H9 (cell line): ENCODE measurements around the gene TTC7B. TPM values are rescaled to one million over a fixed set of nuclear protein-coding genes. Genes with fewer than 3 reads are reported as not detected.

ENCODE experiments used
- DNase-seq: peaks from one replicate; pipeline ENCODE4 v3.0.0-alpha.2; 2017
- H2AFZ ChIP-seq: one replicate; pipeline ENCODE4 v1.6.1; 2013; ENCODE audit warnings: mild to moderate bottlenecking, low read length, control low read depth, moderate library complexity
- H2AK5ac ChIP-seq: 2 replicates; pipeline ENCODE4 v1.6.1; 2013; ENCODE audit warnings: low read length, control low read depth, mixed read lengths; ENCODE audit not compliant: insufficient read length
- H2BK120ac ChIP-seq: one replicate; pipeline ENCODE4 v1.6.1; 2013; ENCODE audit warnings: low read depth, mild to moderate bottlenecking, low read length, control low read depth, inconsistent platforms; ENCODE audit not compliant: poor library complexity, severe bottlenecking
- H2BK12ac ChIP-seq: 2 replicates; pipeline ENCODE4 v1.6.1; 2013; ENCODE audit warnings: low read length, control low read depth, mixed read lengths, low read depth; ENCODE audit not compliant: insufficient read length
- H2BK15ac ChIP-seq: 2 replicates; pipeline ENCODE4 v1.6.1; 2013; ENCODE audit warnings: low read depth, low read length, control low read depth
- H2BK20ac ChIP-seq: one replicate; pipeline ENCODE4 v1.6.1; 2013; ENCODE audit warnings: low read depth, mild to moderate bottlenecking, low read length, control low read depth, inconsistent platforms; ENCODE audit not compliant: poor library complexity, severe bottlenecking
- H2BK5ac ChIP-seq: 2 replicates; pipeline ENCODE4 v1.6.1; 2013; ENCODE audit warnings: low read length, control low read depth, mixed read lengths; ENCODE audit not compliant: insufficient read length
- H3K14ac ChIP-seq: 2 replicates; pipeline ENCODE4 v1.6.1; 2013; ENCODE audit warnings: low read length, control low read depth; ENCODE audit not compliant: insufficient read depth
- H3K18ac ChIP-seq: 2 replicates; pipeline ENCODE4 v1.6.1; 2013; ENCODE audit warnings: low read depth, mild to moderate bottlenecking, mixed read lengths, low read length, control low read depth; ENCODE audit not compliant: insufficient read length
- H3K23ac ChIP-seq: 2 replicates; pipeline ENCODE4 v1.6.1; 2013; ENCODE audit warnings: low read length, control low read depth, mixed read lengths, low read depth; ENCODE audit not compliant: insufficient read length
- H3K23me2 ChIP-seq: 2 replicates; pipeline ENCODE4 v1.6.1; 2013; ENCODE audit warnings: low read depth, mild to moderate bottlenecking, mixed read lengths, low read length, control low read depth; ENCODE audit not compliant: insufficient read length, poor library complexity, severe bottlenecking
- H3K27ac ChIP-seq: 2 replicates; pipeline ENCODE4 v1.5.1; 2013; ENCODE audit warnings: low read length, control low read depth, mixed read lengths, low read depth; ENCODE audit not compliant: insufficient read length
- H3K27me3 ChIP-seq: 2 replicates; pipeline ENCODE4 v1.6.1; 2013; ENCODE audit warnings: low read length, control low read depth, inconsistent platforms; ENCODE audit not compliant: insufficient read depth
- H3K4ac ChIP-seq: 2 replicates; pipeline ENCODE4 v1.6.1; 2013; ENCODE audit warnings: low read depth, mild to moderate bottlenecking, control low read depth, inconsistent platforms, low read length, moderate library complexity
- H3K4me1 ChIP-seq: 2 replicates; pipeline ENCODE4 v1.6.1; 2013; ENCODE audit warnings: low read length, control low read depth, inconsistent platforms; ENCODE audit not compliant: insufficient read depth
- H3K4me2 ChIP-seq: 2 replicates; pipeline ENCODE4 v1.6.1; 2013; ENCODE audit warnings: low read length, control low read depth, mixed read lengths; ENCODE audit not compliant: insufficient read length, insufficient read depth
- H3K56ac ChIP-seq: 2 replicates; pipeline ENCODE4 v1.6.1; 2013; ENCODE audit warnings: low read depth, mild to moderate bottlenecking, mixed read lengths, low read length, control low read depth; ENCODE audit not compliant: insufficient read length
- H3K79me1 ChIP-seq: 2 replicates; pipeline ENCODE4 v1.6.1; 2013; ENCODE audit warnings: low read depth, mild to moderate bottlenecking, moderate library complexity, low read length, control low read depth, inconsistent platforms; ENCODE audit not compliant: insufficient read depth, poor library complexity, severe bottlenecking
- H3K79me2 ChIP-seq: 2 replicates; pipeline ENCODE4 v1.6.1; 2013; ENCODE audit warnings: low read length, control low read depth, inconsistent platforms; ENCODE audit not compliant: insufficient read depth
- H3K9ac ChIP-seq: 2 replicates; pipeline ENCODE4 v1.6.1; 2013; ENCODE audit warnings: low read length, control low read depth, mixed read lengths; ENCODE audit not compliant: insufficient read length; ENCODE audit errors: extremely low read depth
- H3K9me3 ChIP-seq: one replicate; pipeline ENCODE4 v1.6.1; 2013; ENCODE audit warnings: low read depth, low read length, inconsistent platforms; ENCODE audit not compliant: control insufficient read depth
- H3T11ph ChIP-seq: one replicate; pipeline ENCODE4 v1.6.1; 2013; ENCODE audit warnings: mild to moderate bottlenecking, low read length, control low read depth, inconsistent platforms
- H4K20me1 ChIP-seq: one replicate; pipeline ENCODE4 v1.6.1; 2013; ENCODE audit not compliant: control insufficient read depth, insufficient read length, insufficient read depth
- H4K5ac ChIP-seq: 2 replicates; pipeline ENCODE4 v1.6.1; 2013; ENCODE audit warnings: low read depth, mild to moderate bottlenecking, mixed read lengths, low read length, control low read depth; ENCODE audit not compliant: insufficient read length
- H4K8ac ChIP-seq: replicated peaks from 2 replicates; pipeline ENCODE4 v1.6.1; 2013; ENCODE audit warnings: low read length, control low read depth, mixed read lengths, low read depth; ENCODE audit not compliant: insufficient read length
- H4K91ac ChIP-seq: 2 replicates; pipeline ENCODE4 v1.6.1; 2013; ENCODE audit warnings: low read depth, mild to moderate bottlenecking, moderate library complexity, mixed read lengths, low read length, control low read depth; ENCODE audit not compliant: insufficient read length
- H3K27ac Mint-ChIP-seq, 3 experiments: 2 replicates in 2 of 3; 3 replicates in 1 of 3; pipeline ENCODE4 v1.8.0; 2020 to 2021; ENCODE audit warnings: mixed read lengths in 3 of 3, mild to moderate bottlenecking in 1 of 3, moderate library complexity in 1 of 3
- H3K27me3 Mint-ChIP-seq: 2 replicates; pipeline ENCODE4 v1.8.0; 2021; ENCODE audit warnings: low read depth, mild to moderate bottlenecking, moderate library complexity, mixed read lengths
- H3K36me3 Mint-ChIP-seq, 3 experiments: 2 replicates in 2 of 3; 3 replicates in 1 of 3; pipeline ENCODE4 v1.8.0; 2020 to 2021; ENCODE audit warnings: low read depth in 3 of 3, mixed read lengths in 3 of 3; ENCODE audit not compliant: insufficient read depth in 1 of 3
- H3K4me1 Mint-ChIP-seq, 2 experiments: 2 replicates each; pipeline ENCODE4 v1.8.0; 2020; ENCODE audit warnings: mixed read lengths in 2 of 2
- H3K4me3 Mint-ChIP-seq, 2 experiments: 2 replicates in 1 of 2; 3 replicates in 1 of 2; pipeline ENCODE4 v1.8.0; 2020 to 2021; ENCODE audit warnings: mild to moderate bottlenecking in 2 of 2, mixed read lengths in 2 of 2, moderate library complexity in 1 of 2
- H3K9me3 Mint-ChIP-seq, 2 experiments: 2 replicates in 1 of 2; 3 replicates in 1 of 2; pipeline ENCODE4 v1.8.0; 2020; ENCODE audit warnings: mild to moderate bottlenecking in 2 of 2, mixed read lengths in 2 of 2, moderate library complexity in 1 of 2
- WGBS: extraction: QIAGEN DNeasy Blood & Tissue Kit; methylation state at CpG from one replicate; pipeline ENCODE4 v1.1.7; 2013; ENCODE audit warnings: missing lambda C conversion rate, low lambda C conversion rate, mixed read lengths; ENCODE audit not compliant: insufficient read length; ENCODE audit errors: extremely low coverage; 5-methylcytosine and 5-hydroxymethylcytosine counted together
- total RNA-seq: library from RNA; stranded (reverse); gene quantifications from 2 replicates; pipeline ENCODE4 v1.2.1, GENCODE V29; 2021
- TF ChIP-seq, protein P1 (sequence below): fragments of 200-600 bp; sonication (generic); conservative IDR thresholded peaks from 3 replicates; pipeline ENCODE4 v1.8.0; 2021; ENCODE audit warnings: antibody characterized with exemption, mild to moderate bottlenecking

TTC7B gene
- total RNA-seq, 1 experiment from 2014 or later, result 33.7 TPM

DNA sequence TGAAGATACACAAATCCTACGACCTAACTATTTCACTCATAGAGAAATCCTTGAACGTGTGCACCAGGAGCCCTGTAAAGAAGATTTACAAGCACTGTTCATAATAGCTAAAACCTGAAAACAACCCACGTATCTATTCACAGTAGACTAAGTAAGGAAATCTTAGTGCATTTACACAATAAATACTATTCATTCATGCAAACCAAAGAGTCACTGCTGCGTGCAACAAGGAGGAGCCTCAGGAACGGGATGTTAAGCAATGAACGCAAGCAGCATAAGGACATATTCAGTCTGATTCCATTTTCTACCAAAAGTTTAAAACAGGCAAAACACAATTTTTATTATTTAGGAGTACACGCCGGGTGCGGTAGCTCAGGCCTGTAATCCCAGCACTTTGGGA, 176.6 kb downstream of the TTC7B start:
- Histone ChIP-seq H3K79me1 (no peaks in the 10 kb centered on the region), H4K5ac (no peak overlapping the region), H3K79me2 (no peaks in the 10 kb centered on the region), H4K91ac (no peak overlapping the region), H3K23ac (no peak overlapping the region), H2BK5ac (no peak overlapping the region), H3K27ac (no peak overlapping the region), H3K18ac (no peak overlapping the region), H2BK120ac (no peak overlapping the region), H3K56ac (no peak overlapping the region), H3K4me1 (peaks cover 18% of the 10 kb centered on the region), H3K14ac (no peak overlapping the region), H3K27me3 (no peaks in the 10 kb centered on the region), H2AK5ac (no peak overlapping the region), H3K9ac (no peak overlapping the region), H3K9me3 (no peaks in the 10 kb centered on the region), H3K4me2 (no peak overlapping the region), H3K23me2 (peaks cover 3% of the 10 kb centered on the region), H2BK20ac (no peak overlapping the region), H2BK12ac (no peak overlapping the region), H3T11ph (no peak overlapping the region), H3K4ac (no peak overlapping the region), H2AFZ (no peak overlapping the region), H4K20me1 (no peaks in the 10 kb centered on the region), H2BK15ac (no peak overlapping the region), H4K8ac (no peak overlapping the region)
- Mint-ChIP-seq H3K9me3 (no peaks in the 10 kb centered on the region; a peak in 3 of 5 replicates), H3K27me3 (no peaks in the 10 kb centered on the region), H3K27ac (peak overlapping the region; percentile 9 to 76 (median 30); a peak in 5 of 7 replicates), H3K4me1 (peaks cover 50% of the 10 kb centered on the region in 2 experiments), H3K36me3 (peaks cover 0 to 12% (median 5%) of the 10 kb centered on the region in 3 experiments; a peak in 4 of 7 replicates), H3K4me3 (no peak overlapping the region)
- no CpG with 5 or more reads among the region's 9 CpGs for WGBS
- TF ChIP-seq, protein P1, sequence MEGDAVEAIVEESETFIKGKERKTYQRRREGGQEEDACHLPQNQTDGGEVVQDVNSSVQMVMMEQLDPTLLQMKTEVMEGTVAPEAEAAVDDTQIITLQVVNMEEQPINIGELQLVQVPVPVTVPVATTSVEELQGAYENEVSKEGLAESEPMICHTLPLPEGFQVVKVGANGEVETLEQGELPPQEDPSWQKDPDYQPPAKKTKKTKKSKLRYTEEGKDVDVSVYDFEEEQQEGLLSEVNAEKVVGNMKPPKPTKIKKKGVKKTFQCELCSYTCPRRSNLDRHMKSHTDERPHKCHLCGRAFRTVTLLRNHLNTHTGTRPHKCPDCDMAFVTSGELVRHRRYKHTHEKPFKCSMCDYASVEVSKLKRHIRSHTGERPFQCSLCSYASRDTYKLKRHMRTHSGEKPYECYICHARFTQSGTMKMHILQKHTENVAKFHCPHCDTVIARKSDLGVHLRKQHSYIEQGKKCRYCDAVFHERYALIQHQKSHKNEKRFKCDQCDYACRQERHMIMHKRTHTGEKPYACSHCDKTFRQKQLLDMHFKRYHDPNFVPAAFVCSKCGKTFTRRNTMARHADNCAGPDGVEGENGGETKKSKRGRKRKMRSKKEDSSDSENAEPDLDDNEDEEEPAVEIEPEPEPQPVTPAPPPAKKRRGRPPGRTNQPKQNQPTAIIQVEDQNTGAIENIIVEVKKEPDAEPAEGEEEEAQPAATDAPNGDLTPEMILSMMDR, result no peak
- DNase-seq, result no peak
